ENCODE results near the gene ZC3H7B. TPM values are rescaled to one million over a fixed set of nuclear protein-coding genes. Genes with fewer than 3 reads are reported as not detected.

The ZC3H7B gene, protein sequence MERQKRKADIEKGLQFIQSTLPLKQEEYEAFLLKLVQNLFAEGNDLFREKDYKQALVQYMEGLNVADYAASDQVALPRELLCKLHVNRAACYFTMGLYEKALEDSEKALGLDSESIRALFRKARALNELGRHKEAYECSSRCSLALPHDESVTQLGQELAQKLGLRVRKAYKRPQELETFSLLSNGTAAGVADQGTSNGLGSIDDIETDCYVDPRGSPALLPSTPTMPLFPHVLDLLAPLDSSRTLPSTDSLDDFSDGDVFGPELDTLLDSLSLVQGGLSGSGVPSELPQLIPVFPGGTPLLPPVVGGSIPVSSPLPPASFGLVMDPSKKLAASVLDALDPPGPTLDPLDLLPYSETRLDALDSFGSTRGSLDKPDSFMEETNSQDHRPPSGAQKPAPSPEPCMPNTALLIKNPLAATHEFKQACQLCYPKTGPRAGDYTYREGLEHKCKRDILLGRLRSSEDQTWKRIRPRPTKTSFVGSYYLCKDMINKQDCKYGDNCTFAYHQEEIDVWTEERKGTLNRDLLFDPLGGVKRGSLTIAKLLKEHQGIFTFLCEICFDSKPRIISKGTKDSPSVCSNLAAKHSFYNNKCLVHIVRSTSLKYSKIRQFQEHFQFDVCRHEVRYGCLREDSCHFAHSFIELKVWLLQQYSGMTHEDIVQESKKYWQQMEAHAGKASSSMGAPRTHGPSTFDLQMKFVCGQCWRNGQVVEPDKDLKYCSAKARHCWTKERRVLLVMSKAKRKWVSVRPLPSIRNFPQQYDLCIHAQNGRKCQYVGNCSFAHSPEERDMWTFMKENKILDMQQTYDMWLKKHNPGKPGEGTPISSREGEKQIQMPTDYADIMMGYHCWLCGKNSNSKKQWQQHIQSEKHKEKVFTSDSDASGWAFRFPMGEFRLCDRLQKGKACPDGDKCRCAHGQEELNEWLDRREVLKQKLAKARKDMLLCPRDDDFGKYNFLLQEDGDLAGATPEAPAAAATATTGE
- total RNA-seq (2022) (55.0 and 60.6 TPM in 2 replicates), Bru-seq, nascent RNA (percentile 63 among the genes with signal in this experiment), BruChase-seq, experiment 1, labeled RNA remaining after a 2-hour chase (percentile 67 among the genes with signal in this experiment), BruChase-seq, experiment 2, labeled RNA remaining after a 6-hour chase (percentile 78 among the genes with signal in this experiment)
- long read RNA-seq, partial matches to known transcripts: 1 of 8 reads
- long read RNA-seq, other reads (novel, unspliced or antisense): 7 of 8 reads

DNA sequence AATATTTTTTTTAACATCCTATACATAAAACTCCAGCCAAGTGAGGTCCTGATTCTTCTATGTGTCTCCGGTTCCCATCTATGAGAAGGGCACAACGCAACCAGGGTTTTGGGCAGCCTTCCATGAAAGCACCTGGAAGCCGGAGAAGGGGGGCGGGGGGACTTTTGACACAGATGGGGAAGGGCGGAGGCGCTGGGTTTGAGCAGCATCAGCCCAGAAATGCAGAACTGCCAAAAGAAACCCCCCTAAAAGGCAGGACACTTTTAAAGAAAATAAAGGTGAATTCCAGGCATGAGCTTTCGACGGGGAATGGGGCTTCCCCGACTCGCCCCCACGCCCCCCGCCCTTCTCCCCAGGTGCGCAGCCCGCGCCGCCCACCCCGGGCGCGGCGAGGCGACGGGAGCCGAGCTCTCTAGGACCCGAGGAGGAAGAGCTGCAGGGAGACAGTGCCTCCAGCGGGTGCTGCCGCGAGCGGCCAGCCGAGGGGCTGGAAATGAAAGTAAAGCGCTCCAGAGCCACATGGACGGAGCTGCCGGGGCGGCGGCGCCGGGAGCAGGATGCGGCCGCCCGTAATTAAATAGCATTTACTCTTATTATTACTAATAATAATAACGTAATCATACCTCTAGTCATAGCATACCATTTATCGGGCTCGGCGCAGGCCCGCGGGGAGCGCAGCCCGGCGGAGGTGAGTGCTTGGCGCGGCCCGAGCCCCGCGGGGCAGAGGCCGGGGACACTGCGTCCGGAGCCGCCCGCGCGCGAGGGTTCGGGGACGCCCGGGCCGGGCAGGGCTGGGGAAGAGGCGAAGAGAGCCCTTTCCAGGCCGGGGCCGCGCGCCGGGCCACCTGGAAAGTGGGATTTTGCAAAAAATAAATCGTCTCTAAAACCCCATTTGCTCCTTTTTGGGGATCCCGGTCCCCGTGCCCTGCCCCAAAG lies at the start of gene ZC3H7B:
ZC3H7B (plus strand) TSS at position 441 of the 936 bp plus-strand sequence. CDS start 19,136 bp downstream, outside the sequence.
- ChIA-PET POLR2A (interaction anchor here (0.6 to 1.6 kb wide), 4 partner anchors 15 to 167 kb away, joined by 4 to 15 read pairs (median 10); partner anchors contain the start of genes ACO2, PHF5A, RANGAP1 and TEF), CTCF (interaction anchor here (0.6 to 1.2 kb wide), 7 partner anchors 9 to 236 kb away, joined by 3 to 11 read pairs (median 4); partner anchors contain the start of genes RANGAP1 and TEF)
- H3K4me1 Mint-ChIP-seq (ENCODE audit: low read depth, unreplicated experiment): peaks cover 20% of the 10 kb centered on the region
- DNase-seq: peak; percentile 83 to 88
- no peaks in the 10 kb centered on the region for H3K27me3 Mint-ChIP-seq (ENCODE audit: insufficient read depth, unreplicated experiment)
- TSS peak; percentile 23 for BruUV-seq (replicated peaks)
- TF ChIP-seq, protein P1, sequence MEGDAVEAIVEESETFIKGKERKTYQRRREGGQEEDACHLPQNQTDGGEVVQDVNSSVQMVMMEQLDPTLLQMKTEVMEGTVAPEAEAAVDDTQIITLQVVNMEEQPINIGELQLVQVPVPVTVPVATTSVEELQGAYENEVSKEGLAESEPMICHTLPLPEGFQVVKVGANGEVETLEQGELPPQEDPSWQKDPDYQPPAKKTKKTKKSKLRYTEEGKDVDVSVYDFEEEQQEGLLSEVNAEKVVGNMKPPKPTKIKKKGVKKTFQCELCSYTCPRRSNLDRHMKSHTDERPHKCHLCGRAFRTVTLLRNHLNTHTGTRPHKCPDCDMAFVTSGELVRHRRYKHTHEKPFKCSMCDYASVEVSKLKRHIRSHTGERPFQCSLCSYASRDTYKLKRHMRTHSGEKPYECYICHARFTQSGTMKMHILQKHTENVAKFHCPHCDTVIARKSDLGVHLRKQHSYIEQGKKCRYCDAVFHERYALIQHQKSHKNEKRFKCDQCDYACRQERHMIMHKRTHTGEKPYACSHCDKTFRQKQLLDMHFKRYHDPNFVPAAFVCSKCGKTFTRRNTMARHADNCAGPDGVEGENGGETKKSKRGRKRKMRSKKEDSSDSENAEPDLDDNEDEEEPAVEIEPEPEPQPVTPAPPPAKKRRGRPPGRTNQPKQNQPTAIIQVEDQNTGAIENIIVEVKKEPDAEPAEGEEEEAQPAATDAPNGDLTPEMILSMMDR (IDR thresholded peaks at IDR 0.05; ENCODE audit: insufficient read depth in 1 of 2, low read depth in 1 of 2, low read length in 1 of 2, severe bottlenecking in 1 of 2, unreplicated experiment in 1 of 2): peak; percentile 29 to 73
- Histone ChIP-seq H3K36me3 (ENCODE audit: control insufficient read depth, insufficient read depth, low read length) (0 out of 2 replicates have a peak, but pooled peaks cover 1% of the 10 kb centered on the region), H3K9me3 (no peaks in the 10 kb centered on the region), H3K4me3 (ENCODE audit: low read depth, low read length) (peak within 1 kb of the TSS; percentile 58), H3K27me3 (replicated peaks; ENCODE audit: control insufficient read depth, insufficient read depth, low read length) (no peaks in the 10 kb centered on the region), H3K4me1 (peaks cover 27% of the 10 kb centered on the region)
- peak within 1 kb of the TSS; percentile 48 for H3K27ac Mint-ChIP-seq (ENCODE audit: unreplicated experiment)
- H3K9me3 Mint-ChIP-seq (ENCODE audit: unreplicated experiment): no peaks in the 10 kb centered on the region
- intact Hi-C loops (cut with micrococcal nuclease; ENCODE audit: unreplicated experiment): loop anchor here (2.0 kb wide), 1 partner anchor 15 kb away; the partner anchor contains the start of gene RANGAP1
- H3K4me3 Mint-ChIP-seq (ENCODE audit: unreplicated experiment): peak within 1 kb of the TSS; percentile 68
- H3K36me3 Mint-ChIP-seq (ENCODE audit: insufficient read depth, unreplicated experiment): peaks cover 8% of the 10 kb centered on the region

DNA sequence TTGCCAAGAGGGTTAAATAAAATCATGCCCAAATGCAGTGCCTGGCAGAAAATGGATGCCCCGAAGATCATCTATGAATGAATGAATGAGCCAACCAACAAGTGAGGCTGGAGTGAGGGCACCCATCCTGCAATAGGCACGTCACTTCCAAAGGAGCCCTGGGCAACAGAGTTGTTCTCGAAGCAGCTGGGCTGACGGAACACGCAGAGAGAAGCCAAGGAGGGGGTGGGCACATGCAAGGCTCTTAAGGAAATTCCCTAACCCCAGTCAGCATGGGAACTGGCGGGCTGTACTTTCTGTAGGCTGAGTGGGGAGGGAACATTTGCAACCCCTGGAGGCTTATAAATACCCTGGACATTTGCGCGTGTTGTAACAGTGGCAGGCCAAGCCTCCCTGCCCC lies 49.0 kb upstream of the ZC3H7B start:
- POLR2A ChIA-PET: interaction anchor here (0.5 kb wide), 1 partner anchor 129 kb away, joined by 3 read pairs; no protein-coding TSS in a partner anchor
- Mint-ChIP-seq H3K9me3 (ENCODE audit: unreplicated experiment) (no peaks in the 10 kb centered on the region), H3K36me3 (ENCODE audit: insufficient read depth, unreplicated experiment) (peaks cover 82% of the 10 kb centered on the region), H3K4me3 (ENCODE audit: unreplicated experiment) (no peak overlapping the region), H3K27ac (ENCODE audit: unreplicated experiment) (no peak overlapping the region), H3K4me1 (ENCODE audit: low read depth, unreplicated experiment) (no peaks in the 10 kb centered on the region), H3K27me3 (ENCODE audit: insufficient read depth, unreplicated experiment) (no peaks in the 10 kb centered on the region)
- BruUV-seq (replicated peaks): no TSS peak
- Histone ChIP-seq H3K9me3 (no peaks in the 10 kb centered on the region), H3K27me3 (replicated peaks; ENCODE audit: control insufficient read depth, insufficient read depth, low read length) (no peaks in the 10 kb centered on the region), H3K4me1 (no peaks in the 10 kb centered on the region), H3K4me3 (ENCODE audit: low read depth, low read length) (no peak overlapping the region), H3K36me3 (ENCODE audit: control insufficient read depth, insufficient read depth, low read length) (peaks cover 1% of the 10 kb centered on the region; the same call in 1 of the 2 replicates)
- TF ChIP-seq, protein P1 (IDR thresholded peaks at IDR 0.05; ENCODE audit: insufficient read depth in 1 of 2, low read depth in 1 of 2, low read length in 1 of 2, severe bottlenecking in 1 of 2, unreplicated experiment in 1 of 2): no peak
- CTCF ChIA-PET: no interaction called here
- intact Hi-C loops (cut with micrococcal nuclease; ENCODE audit: unreplicated experiment): no loop called here
- no peak for DNase-seq
